Measurements from ENCODE around the gene CORO2B.

The CORO2B gene

GRCh38 chr15:68586274-68586961, 7.6 kb downstream of the CORO2B start:
- Mint-ChIP-seq H3K4me3 (no peak overlapping the region), H3K4me1 (ENCODE audit: low read depth) (peaks cover 27% of the 10 kb centered on the region), H3K27ac (no peak overlapping the region), H3K27me3 (peaks cover 10% of the 10 kb centered on the region), H3K9me3 (no peaks in the 10 kb centered on the region), H3K36me3 (ENCODE audit: low read depth) (no peaks in the 10 kb centered on the region)
- DNase-seq, result peak; percentile 22

DNA sequence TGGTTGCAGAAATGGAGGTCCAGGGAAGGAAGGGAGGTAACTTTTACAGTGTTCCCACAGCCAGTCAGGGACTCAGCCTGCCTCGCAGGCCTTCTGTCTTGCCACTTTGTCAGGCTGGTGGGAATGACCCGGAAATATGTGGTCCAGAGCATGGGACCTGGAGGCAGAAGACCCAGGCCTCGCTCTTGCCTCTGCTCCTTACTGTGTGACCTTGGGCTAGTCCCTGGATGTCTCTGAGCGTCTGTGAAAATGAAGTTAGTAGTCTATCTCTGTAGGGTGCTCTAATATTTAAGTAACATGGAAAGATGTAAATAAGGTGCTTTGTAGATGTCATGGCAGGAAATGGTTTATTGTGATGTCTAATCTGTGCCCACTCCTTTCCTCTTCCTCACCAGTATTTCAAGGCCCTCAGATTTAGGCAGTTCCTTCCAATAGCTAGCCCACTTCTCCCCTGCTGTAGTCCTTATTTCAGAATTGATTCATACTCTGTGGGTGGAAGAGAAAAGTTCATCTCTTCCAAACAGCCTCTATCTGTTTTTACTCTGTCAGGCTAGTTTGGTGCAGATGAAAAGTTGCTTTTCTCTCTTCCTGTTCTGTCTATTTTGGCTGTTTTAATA, 9.1 kb downstream of the CORO2B start:
- DNase-seq, result peak; percentile 28
- peaks cover 27% of the 10 kb centered on the region for H3K4me1 Mint-ChIP-seq (ENCODE audit: low read depth)
- peaks cover 7% of the 10 kb centered on the region for H3K27me3 Mint-ChIP-seq
- H3K4me3 Mint-ChIP-seq, result no peak overlapping the region
- H3K36me3 Mint-ChIP-seq (ENCODE audit: low read depth), result no peaks in the 10 kb centered on the region
- H3K27ac Mint-ChIP-seq, result peak overlapping the region; percentile 63
- H3K9me3 Mint-ChIP-seq, result no peaks in the 10 kb centered on the region

DNA sequence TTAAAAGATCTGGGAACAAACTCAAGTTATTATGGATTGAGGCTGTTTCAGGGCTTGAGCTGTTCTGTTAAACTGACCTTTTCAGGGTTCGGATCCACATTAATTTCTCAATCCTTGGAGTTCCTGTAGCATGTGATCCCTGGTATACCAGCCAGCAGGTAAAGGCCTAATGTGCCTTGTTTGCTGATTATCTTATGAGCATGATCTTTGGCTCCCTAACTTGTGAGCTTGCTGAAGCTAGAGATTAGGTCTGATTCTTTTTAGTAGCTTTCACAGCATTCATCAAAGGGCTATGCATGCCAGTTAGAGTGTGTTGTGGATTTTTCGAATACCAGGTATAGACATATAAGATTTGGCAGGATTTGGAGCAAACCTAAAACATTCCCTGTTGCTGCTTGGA, 10.3 kb downstream of the CORO2B start:
- H3K27me3 Mint-ChIP-seq, result peaks cover 12% of the 10 kb centered on the region
- no peak for DNase-seq
- H3K27ac Mint-ChIP-seq, result no peak overlapping the region
- no peaks in the 10 kb centered on the region for H3K36me3 Mint-ChIP-seq (ENCODE audit: low read depth)
- H3K4me1 Mint-ChIP-seq (ENCODE audit: low read depth), result peaks cover 27% of the 10 kb centered on the region
- no peak overlapping the region for H3K4me3 Mint-ChIP-seq
- H3K9me3 Mint-ChIP-seq, result no peaks in the 10 kb centered on the region

GRCh38 chr15:68589783-68590710, 11.3 kb downstream of the CORO2B start:
- no peak overlapping the region for H3K4me3 Mint-ChIP-seq
- H3K36me3 Mint-ChIP-seq (ENCODE audit: low read depth), result no peaks in the 10 kb centered on the region
- H3K27me3 Mint-ChIP-seq, result peaks cover 12% of the 10 kb centered on the region
- no peak overlapping the region for H3K27ac Mint-ChIP-seq
- H3K9me3 Mint-ChIP-seq, result no peaks in the 10 kb centered on the region
- no peak for DNase-seq
- H3K4me1 Mint-ChIP-seq (ENCODE audit: low read depth), result peaks cover 27% of the 10 kb centered on the region

DNA sequence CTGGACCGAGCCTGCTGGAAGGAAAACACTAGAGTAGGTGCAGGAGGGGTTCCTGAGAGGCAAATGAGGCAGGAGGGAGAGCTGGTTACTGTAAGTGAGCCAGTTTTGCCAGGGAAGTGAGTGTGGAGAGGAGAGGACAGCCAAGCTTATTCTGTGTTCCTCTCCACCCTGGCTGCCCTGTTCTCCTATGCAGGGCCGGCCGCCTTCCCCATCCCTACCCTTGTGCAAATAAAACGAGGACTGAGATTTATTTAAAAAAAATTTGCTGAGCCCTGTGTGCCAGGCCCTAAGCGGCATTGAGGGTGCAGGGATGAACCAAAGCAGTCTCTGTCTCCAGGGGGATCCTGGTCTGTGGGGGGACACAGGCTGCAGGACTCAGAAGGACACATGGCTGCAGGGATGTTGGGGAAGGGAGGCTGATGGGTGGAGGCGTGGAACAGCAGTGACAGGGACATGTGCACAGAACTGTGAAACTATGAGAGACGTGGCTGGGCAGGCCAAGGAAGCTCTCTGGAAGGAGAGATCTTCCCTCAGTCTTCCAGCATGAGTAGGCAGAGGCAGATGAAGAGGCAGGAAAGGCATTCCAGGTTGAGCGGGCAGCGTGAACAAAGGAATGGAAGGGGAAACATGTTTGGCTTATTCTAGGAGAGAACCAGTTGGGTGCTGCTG, 12.1 kb downstream of the CORO2B start:
- H3K9me3 Mint-ChIP-seq, result no peaks in the 10 kb centered on the region
- H3K4me1 Mint-ChIP-seq (ENCODE audit: low read depth), result peaks cover 25% of the 10 kb centered on the region
- H3K27ac Mint-ChIP-seq, result no peak overlapping the region
- peaks cover 13% of the 10 kb centered on the region for H3K27me3 Mint-ChIP-seq
- no peak for DNase-seq
- no peak overlapping the region for H3K4me3 Mint-ChIP-seq
- no peaks in the 10 kb centered on the region for H3K36me3 Mint-ChIP-seq (ENCODE audit: low read depth)

- Mint-ChIP-seq H3K27me3 (peaks cover 15% of the 10 kb centered on the region), H3K9me3 (no peaks in the 10 kb centered on the region), H3K4me1 (ENCODE audit: low read depth) (peaks cover 20% of the 10 kb centered on the region), H3K27ac (no peak overlapping the region), H3K4me3 (no peak overlapping the region), H3K36me3 (ENCODE audit: low read depth) (no peaks in the 10 kb centered on the region)
- DNase-seq, result no peak
Measured at GRCh38 chr15:68592054-68592453, 13.3 kb downstream of the CORO2B start.

GRCh38 chr15:68592544-68592943, 13.8 kb downstream of the CORO2B start:
- Mint-ChIP-seq H3K27me3 (peaks cover 15% of the 10 kb centered on the region), H3K4me1 (ENCODE audit: low read depth) (peaks cover 18% of the 10 kb centered on the region), H3K36me3 (ENCODE audit: low read depth) (no peaks in the 10 kb centered on the region), H3K4me3 (no peak overlapping the region), H3K9me3 (no peaks in the 10 kb centered on the region), H3K27ac (no peak overlapping the region)
- no peak for DNase-seq

GRCh38 chr15:68593341-68593740, 14.5 kb downstream of the CORO2B start:
- peaks cover 10% of the 10 kb centered on the region for H3K4me1 Mint-ChIP-seq (ENCODE audit: low read depth)
- peaks cover 15% of the 10 kb centered on the region for H3K27me3 Mint-ChIP-seq
- no peak overlapping the region for H3K4me3 Mint-ChIP-seq
- no peaks in the 10 kb centered on the region for H3K36me3 Mint-ChIP-seq (ENCODE audit: low read depth)
- DNase-seq, result no peak
- no peak overlapping the region for H3K27ac Mint-ChIP-seq
- H3K9me3 Mint-ChIP-seq, result no peaks in the 10 kb centered on the region

DNA sequence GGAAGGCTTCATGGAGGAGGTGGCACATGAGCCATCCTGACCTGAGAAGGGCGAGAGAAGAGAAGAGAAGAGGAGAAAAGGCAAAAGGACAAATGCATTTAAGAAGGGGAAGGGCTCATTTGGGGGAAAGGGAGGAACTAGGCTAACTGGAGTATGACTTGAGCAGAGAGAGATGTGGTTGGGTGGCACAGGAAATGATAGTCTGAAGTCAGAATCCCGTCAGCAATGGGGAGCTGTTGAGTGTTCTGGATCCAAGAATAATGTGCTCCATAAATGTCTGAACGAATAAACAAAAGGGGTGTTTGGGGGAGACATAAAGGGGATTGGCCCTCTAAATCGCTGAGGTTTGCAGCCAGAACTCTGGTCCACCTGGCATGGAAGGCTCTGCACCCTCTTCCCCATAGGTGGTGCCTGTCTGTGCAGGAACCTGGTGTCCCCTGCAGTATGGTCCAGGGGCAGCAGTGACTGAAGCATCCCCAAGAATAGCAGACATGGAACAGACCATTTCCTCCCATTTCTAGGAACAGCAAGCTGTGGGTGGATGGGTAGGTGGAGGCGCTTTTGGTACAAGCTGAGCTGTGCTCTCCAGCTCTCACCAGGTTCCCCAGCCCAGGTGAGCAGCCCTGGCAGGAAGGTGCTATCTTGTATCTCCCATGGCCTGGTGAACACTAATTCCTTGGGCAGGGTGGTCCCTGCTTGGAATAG, 15.2 kb downstream of the CORO2B start:
- no peak overlapping the region for H3K4me3 Mint-ChIP-seq
- peaks cover 3% of the 10 kb centered on the region for H3K4me1 Mint-ChIP-seq (ENCODE audit: low read depth)

GRCh38 chr15:68594533-68595259, 15.9 kb downstream of the CORO2B start:
- Mint-ChIP-seq H3K4me1 (ENCODE audit: low read depth) (no peaks in the 10 kb centered on the region), H3K27me3 (peaks cover 15% of the 10 kb centered on the region), H3K27ac (no peak overlapping the region), H3K4me3 (no peak overlapping the region), H3K9me3 (no peaks in the 10 kb centered on the region), H3K36me3 (ENCODE audit: low read depth) (no peaks in the 10 kb centered on the region)
- no peak for DNase-seq

More for the DNA sequence above, 15.2 kb downstream of the CORO2B start:
- H3K27ac Mint-ChIP-seq, result no peak overlapping the region
- peaks cover 15% of the 10 kb centered on the region for H3K27me3 Mint-ChIP-seq
- H3K36me3 Mint-ChIP-seq (ENCODE audit: low read depth), result no peaks in the 10 kb centered on the region
- DNase-seq, result no peak
- no peaks in the 10 kb centered on the region for H3K9me3 Mint-ChIP-seq

GRCh38 chr15:68595260-68595564, 16.4 kb downstream of the CORO2B start:
- Mint-ChIP-seq H3K27ac (no peak overlapping the region), H3K36me3 (ENCODE audit: low read depth) (no peaks in the 10 kb centered on the region), H3K4me1 (ENCODE audit: low read depth) (no peaks in the 10 kb centered on the region), H3K9me3 (no peaks in the 10 kb centered on the region), H3K27me3 (peaks cover 15% of the 10 kb centered on the region), H3K4me3 (no peak overlapping the region)
- no peak for DNase-seq

- no peaks in the 10 kb centered on the region for H3K36me3 Mint-ChIP-seq (ENCODE audit: low read depth)
- no peaks in the 10 kb centered on the region for H3K4me1 Mint-ChIP-seq (ENCODE audit: low read depth)
- H3K27me3 Mint-ChIP-seq, result peaks cover 15% of the 10 kb centered on the region
- no peak overlapping the region for H3K4me3 Mint-ChIP-seq
- no peaks in the 10 kb centered on the region for H3K9me3 Mint-ChIP-seq
- DNase-seq, result no peak
- H3K27ac Mint-ChIP-seq, result no peak overlapping the region
Measured at GRCh38 chr15:68595761-68596160, 17.0 kb downstream of the CORO2B start.

- peaks cover 12% of the 10 kb centered on the region for H3K27me3 Mint-ChIP-seq
- no peaks in the 10 kb centered on the region for H3K4me1 Mint-ChIP-seq (ENCODE audit: low read depth)
- no peak overlapping the region for H3K27ac Mint-ChIP-seq
- no peak overlapping the region for H3K4me3 Mint-ChIP-seq
- no peaks in the 10 kb centered on the region for H3K36me3 Mint-ChIP-seq (ENCODE audit: low read depth)
- no peaks in the 10 kb centered on the region for H3K9me3 Mint-ChIP-seq
- no peak for DNase-seq
Measured at GRCh38 chr15:68596691-68597090, 17.9 kb downstream of the CORO2B start.

All from activated T-cell treated with anti-CD3 and anti-CD28 coated beads, Interleukin-2, amount 50 U/mL, for 24 hours (primary cell).